SK-N-SH (cell line): ENCODE measurements around the gene TCF7L2. TPM values are rescaled to one million over a fixed set of nuclear protein-coding genes. Genes with fewer than 3 reads are reported as not detected.

Source experiments
- CTCF ChIA-PET: fragments of 300-600, 350-600 bp; formaldehyde crosslinking; extraction: SDS; loops from one replicate; lab custom pipeline; 2021; lab: Yijun Ruan, JAX
- POLR2A ChIA-PET: fragments of 350-600 bp; sonication (Branson Sonifier 250); formaldehyde crosslinking; extraction: SDS; loops from one replicate; lab custom pipeline; 2020; ENCODE audit warnings: antibody characterized with exemption, inconsistent platforms; lab: Yijun Ruan, JAX
- DNase-seq: peaks from one replicate; pipeline ENCODE4 v3.0.0; 2012
- H2AFZ ChIP-seq: fragments of 200-600 bp; sonication (generic); 2 replicates; pipeline ENCODE4 v1.8.1; 2016; ENCODE audit warnings: antibody characterized with exemption, mild to moderate bottlenecking, low read depth
- H3F3A ChIP-seq: fragments of 200-600 bp; sonication (generic); replicated peaks from 2 replicates; pipeline ENCODE3; 2016; ENCODE audit warnings: antibody characterized with exemption, mild to moderate bottlenecking; ENCODE audit not compliant: insufficient read depth
- H3K27ac ChIP-seq, 2 experiments: fragments of 200-500 bp in 1 of 2; fragments of 200-600 bp in 1 of 2; sonication (Bioruptor generic) in 1 of 2; sonication (generic), shearing (Covaris generic) in 1 of 2; 2 replicates each; pipeline versions ENCODE4 v1.5.1 to v1.6.1; 2014 to 2016; ENCODE audit warnings: low read depth in 2 of 2, inconsistent platforms in 1 of 2, low read length in 1 of 2, mild to moderate bottlenecking in 1 of 2, mixed read lengths in 1 of 2
- H3K27me3 ChIP-seq: fragments of 200-600 bp; sonication (generic), shearing (Covaris generic); 2 replicates; pipeline ENCODE4 v1.6.1; 2016; ENCODE audit warnings: mixed run types; ENCODE audit not compliant: insufficient read depth
- H3K36me3 ChIP-seq, 2 experiments: fragments of 200-500 bp in 1 of 2; fragments of 200-600 bp in 1 of 2; sonication (Bioruptor generic) in 1 of 2; sonication (generic) in 1 of 2; replicated peaks in 1 of 2; 2 replicates each; pipeline versions ENCODE3 to v1.5.1; 2014 to 2016; ENCODE audit warnings: low read length in 1 of 2, mild to moderate bottlenecking in 1 of 2; ENCODE audit not compliant: insufficient read depth in 2 of 2, control insufficient read depth in 1 of 2
- H3K4me1 ChIP-seq, 2 experiments: fragments of 200-500 bp in 1 of 2; fragments of 200-600 bp in 1 of 2; sonication (Bioruptor generic) in 1 of 2; sonication (generic), shearing (Covaris generic) in 1 of 2; 2 replicates each; pipeline versions ENCODE4 v1.5.1 to v1.6.1; 2014 to 2016; ENCODE audit warnings: low read depth in 1 of 2, low read length in 1 of 2, mixed run types in 1 of 2; ENCODE audit not compliant: insufficient read depth in 2 of 2, control insufficient read depth in 1 of 2
- H3K4me2 ChIP-seq: fragments of 200-600 bp; sonication (generic), shearing (Covaris generic); 2 replicates; pipeline ENCODE4 v1.6.1; 2017; ENCODE audit warnings: mixed run types
- H3K4me3 ChIP-seq, 2 experiments: fragments of 200-500 bp in 1 of 2; fragments of 200-600 bp in 1 of 2; sonication (Bioruptor generic) in 1 of 2; sonication (generic), shearing (Covaris generic) in 1 of 2; 2 replicates each; pipeline versions ENCODE4 v1.5.1 to v1.8.1; 2014 to 2016; ENCODE audit warnings: low read depth in 2 of 2, inconsistent platforms in 1 of 2, low read length in 1 of 2, mild to moderate bottlenecking in 1 of 2, mixed read lengths in 1 of 2, moderate library complexity in 1 of 2
- H3K79me2 ChIP-seq: fragments of 200-600 bp; sonication (generic); 2 replicates; pipeline ENCODE4 v1.8.1; 2017; ENCODE audit warnings: mild to moderate bottlenecking; ENCODE audit not compliant: insufficient read depth
- H3K9ac ChIP-seq: fragments of 200-600 bp; sonication (generic); 2 replicates; pipeline ENCODE4 v1.6.1; 2017; ENCODE audit warnings: mixed run types
- H3K9me2 ChIP-seq: fragments of 200-600 bp; sonication (generic); 2 replicates; pipeline ENCODE4 v1.6.1; 2017; ENCODE audit warnings: mixed run types
- H3K9me3 ChIP-seq: fragments of 200-600 bp; sonication (generic); 2 replicates; pipeline ENCODE4 v1.6.1; 2017; ENCODE audit warnings: mixed run types, mild to moderate bottlenecking, moderate library complexity
- H4K20me1 ChIP-seq: fragments of 200-600 bp; sonication (generic); 2 replicates; pipeline ENCODE4 v1.6.1; 2017; ENCODE audit warnings: mild to moderate bottlenecking, mixed run types; ENCODE audit not compliant: insufficient read depth
- CHD2 ChIP-seq: fragments of 150-350 bp; IDR thresholded peaks from 2 replicates; pipeline ENCODE4 v1.6.1; 2018; ENCODE audit warnings: low read length; ENCODE audit not compliant: partially characterized antibody
- ELF1 ChIP-seq: IDR thresholded peaks from 2 replicates; pipeline ENCODE4 v1.4.0; 2012
- EP300 ChIP-seq, 2 experiments: IDR thresholded peaks; 2 replicates each; pipeline versions ENCODE4 v1.4.0 to v1.6.1; 2012; ENCODE audit warnings: borderline replicate concordance in 1 of 2, low read depth in 1 of 2, low read length in 1 of 2
- FOSL2 ChIP-seq: IDR thresholded peaks from 2 replicates; pipeline ENCODE4 v1.4.0; 2012; ENCODE audit warnings: low read depth, mild to moderate bottlenecking, moderate library complexity, borderline replicate concordance
- FOXJ3 ChIP-seq: sonication (generic); formaldehyde crosslinking; IDR thresholded peaks from 2 replicates; pipeline ENCODE4 v1.5.1; 2020; ENCODE audit warnings: mild to moderate bottlenecking, missing genetic modification reagents
- FOXM1 ChIP-seq: IDR thresholded peaks from 2 replicates; pipeline ENCODE4 v1.4.0; 2012; ENCODE audit warnings: low read depth, mild to moderate bottlenecking
- GABPA ChIP-seq: IDR thresholded peaks from 2 replicates; pipeline ENCODE4 v1.4.0; 2012; ENCODE audit warnings: low read depth, mild to moderate bottlenecking
- GATA2 ChIP-seq: sonication (generic); formaldehyde crosslinking; IDR thresholded peaks from 2 replicates; pipeline ENCODE4 v1.5.0; 2020; ENCODE audit warnings: mild to moderate bottlenecking, missing genetic modification reagents
- NFIC ChIP-seq: IDR thresholded peaks from 2 replicates; pipeline ENCODE4 v1.4.0; 2012; ENCODE audit warnings: borderline replicate concordance
- RAD21 ChIP-seq: IDR thresholded peaks from 2 replicates; pipeline ENCODE4 v1.6.1; 2012; ENCODE audit warnings: mild to moderate bottlenecking, low read length
- RFX5 ChIP-seq: IDR thresholded peaks from 2 replicates; pipeline ENCODE4 v1.6.1; 2012; ENCODE audit warnings: mild to moderate bottlenecking, improper control_type of control experiment, low read length
- RXRA ChIP-seq: IDR thresholded peaks from 2 replicates; pipeline ENCODE4 v1.4.0; 2012; ENCODE audit warnings: low read depth, mild to moderate bottlenecking, borderline replicate concordance
- SMC3 ChIP-seq: IDR thresholded peaks from 2 replicates; pipeline ENCODE4 v1.6.1; 2012; ENCODE audit warnings: low read depth, low read length, improper control_type of control experiment
- TAF1 ChIP-seq: IDR thresholded peaks from 2 replicates; pipeline ENCODE4 v1.6.1; 2012; ENCODE audit warnings: low read depth, mild to moderate bottlenecking, low read length, moderate library complexity, borderline replicate concordance
- TCF12 ChIP-seq: IDR thresholded peaks from 2 replicates; pipeline ENCODE4 v1.4.0; 2012
- TEAD4 ChIP-seq: IDR thresholded peaks from 2 replicates; pipeline ENCODE4 v1.4.0; 2012; ENCODE audit warnings: mild to moderate bottlenecking, borderline replicate concordance; ENCODE audit not compliant: insufficient read depth
- YY1 ChIP-seq: IDR thresholded peaks from 2 replicates; pipeline ENCODE4 v1.4.0; 2012; ENCODE audit warnings: low read depth, mild to moderate bottlenecking
- WGBS: methylation state at CpG from one replicate; pipeline ENCODE4 v1.1.6; 2017; ENCODE audit warnings: low lambda C conversion rate; 5-methylcytosine and 5-hydroxymethylcytosine counted together
- polyA plus RNA-seq, 3 experiments: library from polyadenylated mRNA; depleted of rRNA; stranded (reverse); fragments of >200 nt; gene quantifications; 2 replicates each; pipeline ENCODE4 v1.2.3, GENCODE V29; 2012
- TF ChIP-seq, protein P1 (sequence below): IDR thresholded peaks from 2 replicates; pipeline ENCODE4 v1.4.0; 2012; ENCODE audit warnings: low read depth, borderline replicate concordance
- TF ChIP-seq, protein P2 (sequence below): IDR thresholded peaks from 2 replicates; pipeline ENCODE4; 2012
- TF ChIP-seq, protein P3 (sequence below): fragments of 150-350 bp; IDR thresholded peaks from 2 replicates; pipeline ENCODE4 v1.6.1; 2016; ENCODE audit warnings: mild to moderate bottlenecking, low read depth, low read length
- TF ChIP-seq, protein P4 (sequence below): IDR thresholded peaks from 2 replicates; pipeline ENCODE4 v1.6.1; 2012; ENCODE audit warnings: mild to moderate bottlenecking, low read depth, low read length, moderate library complexity

TCF7L2 gene
- polyA plus RNA-seq, 1 of the 3 experiments (the other 2 are of a cell fraction), result 10.2 TPM

DNA sequence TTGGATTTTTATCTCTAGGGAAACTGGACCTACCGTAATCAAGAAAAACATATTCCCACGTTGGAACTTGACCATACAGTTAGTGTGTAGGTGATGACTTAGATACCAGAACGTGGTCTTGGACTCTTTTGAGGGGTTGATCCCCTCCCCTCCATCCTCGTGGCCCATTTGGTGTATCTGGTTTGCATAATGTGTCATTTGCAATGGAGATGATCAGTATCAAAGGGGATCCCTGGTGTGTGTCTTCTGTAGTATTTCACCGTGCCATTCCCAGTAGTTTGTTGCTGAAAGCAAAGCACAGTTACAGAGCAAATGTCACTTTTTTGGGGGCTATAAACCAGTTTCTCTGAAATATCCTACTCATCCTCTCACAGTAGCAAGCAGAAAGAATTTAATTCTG, 217.7 kb downstream of the TCF7L2 start:
- no peaks in the 10 kb centered on the region for H3K9me3 ChIP-seq
- 42% methylated on average over 5 of the region's 5 CpGs for WGBS
- H3K4me3 ChIP-seq, result no peak overlapping the region
- no peak overlapping the region for H3K9ac ChIP-seq
- no peaks in the 10 kb centered on the region for H3F3A ChIP-seq
- H3K79me2 ChIP-seq, result no peaks in the 10 kb centered on the region
- TF ChIP-seq EP300 (IDR thresholded peaks at IDR 0.05; ENCODE audit: borderline replicate concordance in 1 of 2, low read depth in 1 of 2, low read length in 1 of 2) (peak in 1 of 2 experiments; percentile 57; a peak in 1 of 4 replicates), YY1 (no peak), TCF12 (peak; percentile 12; the same call in 1 of the 2 replicates), CHD2 (peak; percentile 12), RFX5 (no peak), GABPA (no peak), FOXJ3 (CRISPR knock-in tag) (no peak), GATA2 (CRISPR knock-in tag) (peak; percentile 91)
- TF ChIP-seq, protein P1, sequence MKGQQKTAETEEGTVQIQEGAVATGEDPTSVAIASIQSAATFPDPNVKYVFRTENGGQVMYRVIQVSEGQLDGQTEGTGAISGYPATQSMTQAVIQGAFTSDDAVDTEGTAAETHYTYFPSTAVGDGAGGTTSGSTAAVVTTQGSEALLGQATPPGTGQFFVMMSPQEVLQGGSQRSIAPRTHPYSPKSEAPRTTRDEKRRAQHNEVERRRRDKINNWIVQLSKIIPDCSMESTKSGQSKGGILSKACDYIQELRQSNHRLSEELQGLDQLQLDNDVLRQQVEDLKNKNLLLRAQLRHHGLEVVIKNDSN, result no peak
- TF ChIP-seq, protein P2, sequence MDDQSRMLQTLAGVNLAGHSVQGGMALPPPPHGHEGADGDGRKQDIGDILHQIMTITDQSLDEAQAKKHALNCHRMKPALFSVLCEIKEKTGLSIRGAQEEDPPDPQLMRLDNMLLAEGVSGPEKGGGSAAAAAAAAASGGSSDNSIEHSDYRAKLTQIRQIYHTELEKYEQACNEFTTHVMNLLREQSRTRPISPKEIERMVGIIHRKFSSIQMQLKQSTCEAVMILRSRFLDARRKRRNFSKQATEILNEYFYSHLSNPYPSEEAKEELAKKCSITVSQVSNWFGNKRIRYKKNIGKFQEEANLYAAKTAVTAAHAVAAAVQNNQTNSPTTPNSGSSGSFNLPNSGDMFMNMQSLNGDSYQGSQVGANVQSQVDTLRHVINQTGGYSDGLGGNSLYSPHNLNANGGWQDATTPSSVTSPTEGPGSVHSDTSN, result no peak
- TF ChIP-seq, protein P3, sequence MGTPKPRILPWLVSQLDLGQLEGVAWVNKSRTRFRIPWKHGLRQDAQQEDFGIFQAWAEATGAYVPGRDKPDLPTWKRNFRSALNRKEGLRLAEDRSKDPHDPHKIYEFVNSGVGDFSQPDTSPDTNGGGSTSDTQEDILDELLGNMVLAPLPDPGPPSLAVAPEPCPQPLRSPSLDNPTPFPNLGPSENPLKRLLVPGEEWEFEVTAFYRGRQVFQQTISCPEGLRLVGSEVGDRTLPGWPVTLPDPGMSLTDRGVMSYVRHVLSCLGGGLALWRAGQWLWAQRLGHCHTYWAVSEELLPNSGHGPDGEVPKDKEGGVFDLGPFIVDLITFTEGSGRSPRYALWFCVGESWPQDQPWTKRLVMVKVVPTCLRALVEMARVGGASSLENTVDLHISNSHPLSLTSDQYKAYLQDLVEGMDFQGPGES, result no peak
- no peak overlapping the region for H3K27ac ChIP-seq
- peak; percentile 76 for DNase-seq
- H4K20me1 ChIP-seq, result no peaks in the 10 kb centered on the region
- POLR2A ChIA-PET, result no interaction called here
- H3K9me2 ChIP-seq, result no peaks in the 10 kb centered on the region
- H3K27me3 ChIP-seq, result no peaks in the 10 kb centered on the region
- H3K36me3 ChIP-seq, result peaks cover 7 to 12% of the 10 kb centered on the region in 2 experiments
- H3K4me2 ChIP-seq, result no peak overlapping the region
- H2AFZ ChIP-seq, result no peak overlapping the region
- H3K4me1 ChIP-seq, result peaks cover 0 to 23% of the 10 kb centered on the region in 2 experiments; a peak in 2 of 4 replicates
- CTCF ChIA-PET, result no interaction called here

DNA sequence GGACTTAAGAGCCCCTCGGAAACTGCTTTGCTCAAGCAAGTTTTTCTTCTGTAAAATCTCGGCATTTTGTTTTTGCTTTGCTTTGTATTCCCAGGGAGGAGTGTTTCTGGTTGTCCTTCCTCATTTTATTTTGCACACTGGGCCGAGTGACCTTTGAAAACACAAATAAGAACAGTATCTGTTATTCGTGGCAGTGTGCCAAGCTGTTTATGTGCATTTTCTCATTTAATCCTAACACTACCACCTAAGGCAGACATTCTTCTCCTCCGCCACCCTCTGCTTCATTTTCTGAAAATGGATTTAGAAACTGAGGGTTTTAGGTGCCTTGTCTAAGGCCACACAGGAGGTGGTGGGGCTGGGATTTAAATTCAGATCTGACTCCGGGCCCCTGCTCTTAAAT, 218.5 kb downstream of the TCF7L2 start:
- no peak overlapping the region for H3K27ac ChIP-seq
- no peaks in the 10 kb centered on the region for H3K79me2 ChIP-seq
- TF ChIP-seq, protein P4, sequence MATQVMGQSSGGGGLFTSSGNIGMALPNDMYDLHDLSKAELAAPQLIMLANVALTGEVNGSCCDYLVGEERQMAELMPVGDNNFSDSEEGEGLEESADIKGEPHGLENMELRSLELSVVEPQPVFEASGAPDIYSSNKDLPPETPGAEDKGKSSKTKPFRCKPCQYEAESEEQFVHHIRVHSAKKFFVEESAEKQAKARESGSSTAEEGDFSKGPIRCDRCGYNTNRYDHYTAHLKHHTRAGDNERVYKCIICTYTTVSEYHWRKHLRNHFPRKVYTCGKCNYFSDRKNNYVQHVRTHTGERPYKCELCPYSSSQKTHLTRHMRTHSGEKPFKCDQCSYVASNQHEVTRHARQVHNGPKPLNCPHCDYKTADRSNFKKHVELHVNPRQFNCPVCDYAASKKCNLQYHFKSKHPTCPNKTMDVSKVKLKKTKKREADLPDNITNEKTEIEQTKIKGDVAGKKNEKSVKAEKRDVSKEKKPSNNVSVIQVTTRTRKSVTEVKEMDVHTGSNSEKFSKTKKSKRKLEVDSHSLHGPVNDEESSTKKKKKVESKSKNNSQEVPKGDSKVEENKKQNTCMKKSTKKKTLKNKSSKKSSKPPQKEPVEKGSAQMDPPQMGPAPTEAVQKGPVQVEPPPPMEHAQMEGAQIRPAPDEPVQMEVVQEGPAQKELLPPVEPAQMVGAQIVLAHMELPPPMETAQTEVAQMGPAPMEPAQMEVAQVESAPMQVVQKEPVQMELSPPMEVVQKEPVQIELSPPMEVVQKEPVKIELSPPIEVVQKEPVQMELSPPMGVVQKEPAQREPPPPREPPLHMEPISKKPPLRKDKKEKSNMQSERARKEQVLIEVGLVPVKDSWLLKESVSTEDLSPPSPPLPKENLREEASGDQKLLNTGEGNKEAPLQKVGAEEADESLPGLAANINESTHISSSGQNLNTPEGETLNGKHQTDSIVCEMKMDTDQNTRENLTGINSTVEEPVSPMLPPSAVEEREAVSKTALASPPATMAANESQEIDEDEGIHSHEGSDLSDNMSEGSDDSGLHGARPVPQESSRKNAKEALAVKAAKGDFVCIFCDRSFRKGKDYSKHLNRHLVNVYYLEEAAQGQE, result no peak
- TF ChIP-seq ELF1 (no peak), RAD21 (no peak), FOSL2 (no peak), GATA2 (CRISPR knock-in tag) (no peak), CHD2 (no peak), FOXJ3 (CRISPR knock-in tag) (no peak), TCF12 (no peak), TEAD4 (no peak), SMC3 (no peak), RXRA (no peak), FOXM1 (no peak), TAF1 (no peak), RFX5 (no peak), NFIC (no peak)
- TF ChIP-seq, protein P2, result no peak

More for the DNA sequence above, 218.5 kb downstream of the TCF7L2 start:
- no peak overlapping the region for H3K4me3 ChIP-seq
- WGBS, result 92% methylated on average over 6 of the region's 6 CpGs
- peaks cover 0 to 23% of the 10 kb centered on the region in 2 experiments; a peak in 2 of 4 replicates for H3K4me1 ChIP-seq
- DNase-seq, result no peak
- CTCF ChIA-PET, result no interaction called here
- POLR2A ChIA-PET, result no interaction called here
- no peaks in the 10 kb centered on the region for H3K27me3 ChIP-seq
- no peaks in the 10 kb centered on the region for H4K20me1 ChIP-seq
- peaks cover 7 to 12% of the 10 kb centered on the region in 2 experiments for H3K36me3 ChIP-seq
- H3K4me2 ChIP-seq, result no peak overlapping the region
- H3K9me2 ChIP-seq, result no peaks in the 10 kb centered on the region
- H3F3A ChIP-seq, result no peaks in the 10 kb centered on the region
- H3K9me3 ChIP-seq, result no peaks in the 10 kb centered on the region
- H3K9ac ChIP-seq, result no peak overlapping the region
- H2AFZ ChIP-seq, result no peak overlapping the region
